NCI-H2107 treated with DMSO at 0.1 percent for 48 hours (cell line): ENCODE measurements around the gene NEK1.
"Not testable (repeated sequence)": the region's sequence is repeated elsewhere in the genome, so short reads cannot be mapped to it uniquely, and the experiment has no call there.

Source experiments
- DNase-seq: peaks from one replicate; lab custom pipeline; 2025; ENCODE audit not compliant: unreplicated experiment; lab: John Stamatoyannopoulos, UW

The NEK1 gene

GRCh38 chr4:169626331-169627282 lies 14.2 kb upstream of the NEK1 start:
- DNase-seq: no peak

- DNase-seq: no peak
Observed at GRCh38 chr4:169625886-169626285, 13.5 kb upstream of the NEK1 start.

- not testable (repeated sequence) for DNase-seq
Observed at GRCh38 chr4:169624012-169624411, 11.6 kb upstream of the NEK1 start.

GRCh38 chr4:169622566-169622965 lies 10.2 kb upstream of the NEK1 start:
- no peak for DNase-seq

GRCh38 chr4:169621731-169622492 lies 9.5 kb upstream of the NEK1 start:
- DNase-seq: no peak

GRCh38 chr4:169620880-169621248 lies 8.5 kb upstream of the NEK1 start:
- no peak for DNase-seq

GRCh38 chr4:169619958-169620879 lies 7.8 kb upstream of the NEK1 start, which contains the start of gene CLCN3:
Gene CLCN3 (plus strand): TSS chr4:169620578. CDS start chr4:169635929, 15,351 bp downstream.
- peak; percentile 77 for DNase-seq

GRCh38 chr4:169619518-169619957 lies 7.2 kb upstream of the NEK1 start:
- peak; percentile 18 for DNase-seq

GRCh38 chr4:169618986-169619385 lies 6.6 kb upstream of the NEK1 start:
- DNase-seq: no peak

GRCh38 chr4:169618286-169618685 lies 5.9 kb upstream of the NEK1 start:
- DNase-seq: no peak

GRCh38 chr4:169617306-169617705 lies 4.9 kb upstream of the NEK1 start:
- no peak for DNase-seq

GRCh38 chr4:169616846-169617245 lies 4.5 kb upstream of the NEK1 start:
- no peak for DNase-seq

GRCh38 chr4:169615467-169616106 lies 3.2 kb upstream of the NEK1 start:
- no peak for DNase-seq

- peak; percentile 23 for DNase-seq
Observed at GRCh38 chr4:169612871-169613859, 782 bp upstream of the NEK1 start.

- no peak for DNase-seq
Observed at GRCh38 chr4:169611157-169611556, 1.2 kb downstream of the NEK1 start.

GRCh38 chr4:169604903-169605331 lies 7.5 kb downstream of the NEK1 start:
- no peak for DNase-seq

GRCh38 chr4:169604131-169604900 lies 8.1 kb downstream of the NEK1 start:
- no peak for DNase-seq

GRCh38 chr4:169603312-169603711 lies 9.1 kb downstream of the NEK1 start:
- no peak for DNase-seq
